Amniotic epithelial cell (primary cell): ENCODE data around the gene NAV2.
A peak's percentile ranks its signal among the peaks of the same experiment; 100 is the strongest.

Experiments
- DNase-seq: peaks from one replicate; pipeline ENCODE4 v3.0.0-alpha.2; 2010; ENCODE audit warnings: low read depth

NAV2 gene

GRCh38 chr11:19836666-19837065 is 124.0 kb downstream of the NAV2 start:
- no peak for DNase-seq

- DNase-seq, result peak; percentile 42
These were observed 126.5 kb downstream of the NAV2 start for GRCh38 chr11:19838994-19839768.

GRCh38 chr11:19840961-19841360 is 128.3 kb downstream of the NAV2 start:
- DNase-seq, result no peak

- no peak for DNase-seq
These were observed 129.9 kb downstream of the NAV2 start for GRCh38 chr11:19842505-19842904.

GRCh38 chr11:19843079-19843478 is 130.4 kb downstream of the NAV2 start:
- no peak for DNase-seq

GRCh38 chr11:19844012-19844411 is 131.4 kb downstream of the NAV2 start:
- no peak for DNase-seq

- DNase-seq, result no peak
These were observed 132.2 kb downstream of the NAV2 start for GRCh38 chr11:19844806-19845205.

- no peak for DNase-seq
These were observed 133.0 kb downstream of the NAV2 start for GRCh38 chr11:19845626-19846025.

GRCh38 chr11:19846654-19847305 is 134.1 kb downstream of the NAV2 start:
- DNase-seq, result peak; percentile 19

GRCh38 chr11:19848219-19848618 is 135.6 kb downstream of the NAV2 start:
- DNase-seq, result no peak

- no peak for DNase-seq
These were observed 136.6 kb downstream of the NAV2 start for GRCh38 chr11:19849107-19849789.

- no peak for DNase-seq
These were observed 137.4 kb downstream of the NAV2 start for GRCh38 chr11:19849947-19850593.

- no peak for DNase-seq
These were observed 139.7 kb downstream of the NAV2 start for GRCh38 chr11:19852288-19852687.

GRCh38 chr11:19853016-19853415 is 140.4 kb downstream of the NAV2 start:
- DNase-seq, result no peak

- DNase-seq, result peak; percentile 26
These were observed 141.3 kb downstream of the NAV2 start for GRCh38 chr11:19853920-19854319.

GRCh38 chr11:19861171-19861570 is 148.5 kb downstream of the NAV2 start:
- no peak for DNase-seq

- no peak for DNase-seq
These were observed 149.5 kb downstream of the NAV2 start for GRCh38 chr11:19862091-19862490.

GRCh38 chr11:19864141-19865140 is 151.8 kb downstream of the NAV2 start:
- DNase-seq, result peak; percentile 48

GRCh38 chr11:19866037-19866436 is 153.4 kb downstream of the NAV2 start:
- no peak for DNase-seq

GRCh38 chr11:19866521-19866920 is 153.9 kb downstream of the NAV2 start:
- no peak for DNase-seq

- DNase-seq, result no peak
These were observed 154.4 kb downstream of the NAV2 start for GRCh38 chr11:19867064-19867463.
